Gastrocnemius medialis (tissue), 4 donors: ENCODE results near the gene VAMP7.

Experiments
- CTCF ChIP-seq, 5 experiments: fragments of 450-650 bp in 3 of 5; fragments of 200-600 bp in 2 of 5; sonication (generic) in 2 of 5; IDR thresholded peaks in 4 of 5; conservative IDR thresholded peaks in 1 of 5; 1 replicate in 4 of 5; 2 replicates in 1 of 5; pipeline ENCODE4 v1.5.1; 2016 to 2019; ENCODE audit warnings: antibody characterized with exemption in 5 of 5, mild to moderate bottlenecking in 3 of 5, moderate library complexity in 3 of 5
- POLR2A ChIP-seq, 2 donors: fragments of 450-650 bp; IDR thresholded peaks; one replicate each; pipeline ENCODE4 v1.6.1; 2017; ENCODE audit warnings: antibody characterized with exemption in 2 of 2, mild to moderate bottlenecking in 2 of 2, moderate library complexity in 2 of 2

- TF ChIP-seq CTCF (IDR thresholded peaks at IDR 0.05 in 4 of 5, conservative IDR thresholded peaks at IDR 0.05 in 1 of 5) (no peak), POLR2A (IDR thresholded peaks at IDR 0.05) (no peak)
These were observed 78.0 kb downstream of the VAMP7 start for GRCh38 chrX:155959018-155959587.
